Right ventricle myocardium superior (tissue), 1 donor: ENCODE measurements around the gene YPEL5. TPM values are rescaled to one million over a fixed set of nuclear protein-coding genes. Genes with fewer than 3 reads are reported as not detected.

Source experiments
- ATAC-seq: fragments of 200-7000 bp; cut with Tn5 transposase; one replicate; pipeline ENCODE4 v1.9.1; 2020; ENCODE audit warnings: mild to moderate bottlenecking; ENCODE audit not compliant: poor library complexity
- DNase-seq: peaks from one replicate; pipeline ENCODE4 v3.0.0-alpha.2; 2020
- intact Hi-C: fragments of 100-400 bp; cut with DNase I; formaldehyde crosslinking; loops from one replicate; pipeline ENCODE4 v1.11.2; 2022
- total RNA-seq: library from RNA; stranded (reverse); fragmentation: NEBNext Ultra II Directional; extraction: Animal tissue kit (Norgen Biotek cat#: 25700); gene quantifications from one replicate; pipeline ENCODE4 v1.2.1, GENCODE V29; 2021
- donor health status: DM: no; HTN: yes; CAD: no; lungs with severe emphysema.

The YPEL5 gene
- total RNA-seq, 1 donor from 2014 or later = 61.9 TPM

DNA sequence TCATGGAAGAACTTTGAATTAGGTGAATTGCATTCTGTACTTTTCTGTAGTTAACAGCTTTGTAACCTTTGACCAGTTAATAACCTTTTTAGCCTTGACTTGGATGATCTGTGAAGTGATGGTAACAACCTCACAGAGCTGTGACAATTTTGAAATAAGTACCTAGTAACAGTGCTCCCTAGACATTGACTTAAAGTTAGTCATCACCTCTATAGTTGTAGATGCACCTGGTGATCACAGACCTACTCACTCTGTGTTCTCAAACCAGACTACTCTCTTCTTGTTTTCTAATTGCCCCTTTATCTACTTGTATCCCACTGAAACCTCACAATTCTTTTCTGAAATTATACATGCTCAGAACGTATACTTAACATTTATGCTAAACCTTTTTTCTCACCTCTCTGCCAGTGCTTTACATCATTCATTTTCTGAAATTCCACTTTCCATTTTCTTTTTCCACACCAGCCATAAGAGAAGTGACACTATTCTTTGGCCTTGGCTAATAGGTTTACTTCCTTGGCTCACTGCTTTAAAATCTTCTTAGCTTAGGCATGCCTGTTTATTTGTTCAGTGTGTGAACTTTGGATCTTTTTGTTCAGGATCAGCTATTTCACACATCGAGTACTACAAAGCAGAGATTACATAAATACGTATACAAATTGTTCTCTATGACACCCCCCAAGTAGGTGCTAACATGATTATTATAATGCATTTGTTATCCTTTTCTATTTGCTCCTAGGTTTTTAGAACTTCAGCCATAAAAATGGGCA lies 9.3 kb downstream of the YPEL5 start:
- DNase-seq = no peak
- no peak for ATAC-seq
- intact Hi-C loops = no loop called here

DNA sequence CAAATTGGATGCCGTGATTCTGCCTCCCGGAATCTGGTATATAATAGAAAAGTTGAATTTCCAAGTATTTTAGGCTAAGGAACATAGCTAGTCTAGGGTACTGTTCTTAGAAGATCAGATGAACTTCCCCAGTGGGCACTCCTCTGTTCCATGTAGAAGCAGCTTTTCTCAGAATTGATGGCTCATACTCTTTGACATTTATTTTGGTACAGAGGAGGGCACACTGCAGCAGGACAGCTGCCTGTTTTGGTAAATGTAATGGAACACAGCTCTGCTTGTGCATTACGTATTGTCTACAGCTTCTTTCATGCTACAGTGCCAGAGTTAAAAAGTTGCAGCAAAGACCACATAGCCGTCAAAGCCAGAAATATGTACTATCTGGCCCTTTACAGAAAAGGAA lies 10.8 kb downstream of the YPEL5 start:
- intact Hi-C loops = no loop called here
- DNase-seq (no peak), ATAC-seq (no peak)

DNA sequence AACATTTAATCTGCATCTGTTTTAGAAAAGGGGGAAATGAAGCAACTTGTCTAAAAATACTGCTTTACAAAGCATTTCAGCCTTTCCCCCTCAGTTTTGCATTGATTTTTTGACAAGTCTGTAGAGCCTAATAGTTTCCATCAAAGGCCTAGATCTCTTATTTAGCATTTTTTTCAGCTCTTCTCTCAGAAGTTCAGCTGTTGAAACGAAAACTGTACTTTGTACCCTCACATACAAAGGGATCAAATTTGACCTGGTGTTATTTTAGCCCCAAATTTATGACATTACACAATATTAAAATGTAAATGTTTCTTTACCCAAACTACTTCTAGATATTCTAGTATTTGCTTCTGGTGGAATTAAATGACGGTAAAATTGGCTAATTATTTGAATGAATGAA lies 13.0 kb downstream of the YPEL5 start:
- ATAC-seq (no peak), DNase-seq (no peak)
- intact Hi-C loops = no loop called here

DNA sequence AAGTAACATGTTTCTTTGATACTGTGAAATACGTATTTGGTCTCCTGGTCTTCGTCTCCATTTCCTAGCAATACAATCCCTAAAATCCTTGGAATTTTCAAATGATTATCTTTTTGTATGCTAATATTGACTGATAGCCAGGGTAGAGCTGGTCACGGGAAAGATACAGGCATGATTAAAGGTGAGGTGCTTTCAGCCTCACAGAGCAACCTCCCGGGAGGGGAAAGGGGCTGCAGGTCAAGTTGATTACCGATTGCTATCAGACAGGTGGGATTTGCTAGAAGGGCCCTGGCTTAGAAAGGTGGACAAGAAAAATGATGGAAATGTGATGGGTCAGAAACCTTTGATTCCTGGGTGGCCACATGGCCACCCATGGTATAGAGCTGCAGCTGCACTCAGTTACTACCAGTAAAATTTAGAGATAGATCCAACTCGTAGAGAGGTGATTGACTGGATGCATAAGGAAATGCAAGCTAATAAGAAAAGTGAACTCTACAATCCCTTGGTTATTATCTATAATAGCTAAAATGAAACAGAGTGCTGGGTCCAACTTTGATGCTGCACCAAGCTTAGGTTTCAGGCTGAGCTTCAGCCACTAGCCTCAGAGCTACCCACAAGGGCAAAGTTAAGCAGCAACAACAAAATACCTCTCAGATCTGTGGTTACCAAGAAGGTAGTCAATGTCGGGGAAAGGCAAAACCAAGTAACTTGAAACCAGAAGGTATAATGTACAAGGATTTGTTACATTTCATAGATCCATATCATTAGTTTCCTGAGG lies 15.3 kb downstream of the YPEL5 start:
- intact Hi-C loops = no loop called here

DNA sequence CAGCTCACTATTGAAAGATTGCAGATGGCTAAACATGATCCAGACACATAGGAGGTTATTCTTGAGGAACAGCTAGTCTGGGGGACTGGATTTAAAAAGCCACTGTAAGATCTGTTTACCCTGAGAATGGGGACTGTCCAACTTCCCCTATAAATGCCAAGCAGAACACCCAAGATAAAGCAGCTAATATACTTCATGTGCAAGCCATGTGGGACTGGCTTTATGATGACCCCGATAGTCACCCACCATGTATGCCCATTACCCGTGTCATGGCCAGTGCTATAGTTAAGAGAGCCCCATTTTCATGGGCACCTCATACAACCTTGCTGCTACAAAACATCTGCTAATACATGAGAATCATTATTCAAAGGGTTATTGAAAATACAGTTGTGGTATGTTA lies 16.0 kb downstream of the YPEL5 start:
- intact Hi-C loops = no loop called here
- no peak for ATAC-seq
- DNase-seq = no peak

More for the DNA sequence above, 15.3 kb downstream of the YPEL5 start:
- ATAC-seq (no peak), DNase-seq (no peak)

DNA sequence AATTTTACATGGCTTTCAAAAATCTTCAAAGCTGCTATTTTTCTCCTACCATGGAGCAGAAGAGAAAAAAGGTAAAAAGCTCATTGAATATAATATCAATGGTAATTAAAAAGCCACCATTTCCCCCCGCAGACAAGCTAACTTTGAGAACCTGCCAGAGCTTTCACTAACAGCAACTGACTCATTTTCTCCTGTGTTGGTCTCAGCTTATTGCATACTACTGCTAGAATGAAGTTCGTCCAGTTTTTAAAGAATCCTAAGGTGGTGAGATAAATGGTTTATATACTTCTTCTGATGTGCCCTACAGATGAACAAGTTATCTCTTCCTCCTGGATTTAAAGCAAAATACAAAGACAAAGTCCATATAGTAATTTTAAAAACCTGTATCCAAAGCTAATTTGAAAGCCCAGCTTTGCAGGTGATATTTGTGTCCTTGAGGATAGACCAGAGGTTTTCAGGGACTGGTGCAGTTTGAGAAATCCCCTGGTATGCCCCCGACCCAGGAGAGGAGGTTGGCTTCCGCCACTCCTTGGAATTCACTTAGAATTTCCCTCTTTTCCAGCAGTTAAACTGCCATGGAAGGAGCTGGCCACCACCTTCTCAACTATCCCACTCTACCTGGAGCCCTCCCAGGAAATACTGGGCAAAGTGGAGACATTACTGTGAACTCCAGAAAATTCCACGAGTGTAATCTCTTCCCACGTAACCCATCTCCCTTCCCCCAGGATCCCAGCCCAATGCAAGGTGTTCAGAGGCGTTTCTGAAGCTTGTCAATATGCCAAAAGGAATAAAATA lies 17.5 kb downstream of the YPEL5 start:
- ATAC-seq (no peak), DNase-seq (no peak)
- intact Hi-C loops = no loop called here

DNA sequence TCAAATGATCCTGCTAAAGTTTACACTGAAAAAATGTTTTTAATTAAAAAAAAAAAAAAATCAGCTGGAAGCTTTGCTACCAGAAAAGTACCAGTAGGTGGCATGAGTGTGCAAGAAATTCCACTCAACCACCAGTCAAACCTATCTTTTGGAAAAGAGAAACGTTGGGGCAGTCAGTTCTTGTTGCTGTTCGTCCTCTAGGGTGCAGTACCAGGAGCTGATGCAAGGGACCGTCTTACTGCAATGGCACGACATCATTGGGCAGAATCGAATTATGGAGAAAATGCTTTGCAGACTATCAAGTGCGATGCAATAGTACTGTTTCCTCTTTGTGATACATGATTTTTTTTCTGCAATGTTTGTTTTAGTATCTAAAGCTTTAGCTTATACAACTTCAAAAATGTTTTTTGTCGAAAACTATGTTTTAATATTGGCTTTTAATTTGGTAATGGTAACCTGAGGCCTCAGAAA lies 18.3 kb downstream of the YPEL5 start:
- ATAC-seq (peak; percentile 86), DNase-seq (no peak)
- intact Hi-C loops = loop anchor here (5.0 kb wide), 1 partner anchor 542 kb away; no protein-coding TSS in a partner anchor

DNA sequence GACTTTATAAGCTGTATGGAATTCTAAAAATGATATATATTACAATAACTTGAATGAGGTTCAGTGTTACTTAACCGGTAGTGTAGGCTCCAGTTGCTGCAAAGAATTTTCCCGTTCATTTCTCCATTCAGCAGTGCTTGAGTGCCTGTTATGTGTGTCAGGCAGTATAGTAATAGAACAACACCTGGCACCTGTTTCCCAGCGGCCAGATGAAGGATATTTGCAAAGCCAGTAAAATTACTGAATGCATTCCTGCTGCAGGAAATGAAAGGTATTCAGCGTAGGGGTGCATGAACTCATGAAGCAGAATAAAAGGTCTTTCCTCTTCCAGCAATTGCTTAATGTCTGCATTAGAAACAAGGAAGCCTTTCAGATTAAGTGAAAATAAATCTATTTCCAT lies 18.8 kb downstream of the YPEL5 start:
- DNase-seq (no peak), ATAC-seq (no peak)
- intact Hi-C loops = loop anchor here (5.0 kb wide), 1 partner anchor 542 kb away; no protein-coding TSS in a partner anchor

DNA sequence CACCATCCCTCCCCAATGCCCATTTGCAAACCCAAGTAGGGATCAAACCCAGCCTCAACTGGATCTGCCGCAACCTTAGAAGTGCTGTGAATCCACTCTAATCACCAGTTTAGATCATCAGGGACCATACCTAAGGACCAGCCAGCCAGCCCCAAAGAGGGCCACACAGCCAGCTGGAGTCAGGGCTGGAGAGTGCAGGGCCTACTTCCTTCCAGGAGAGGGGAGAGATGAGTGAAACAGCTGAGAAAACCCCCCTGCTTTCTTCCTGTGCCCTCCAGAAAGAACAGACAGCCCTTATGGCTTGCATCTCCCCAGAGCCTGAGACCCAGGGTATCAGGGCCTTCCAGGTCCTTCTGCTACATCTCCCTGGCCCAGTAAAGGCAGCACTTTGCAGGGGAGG lies 25.8 kb downstream of the YPEL5 start:
- ATAC-seq = no peak
- intact Hi-C loops = no loop called here
- no peak for DNase-seq

DNA sequence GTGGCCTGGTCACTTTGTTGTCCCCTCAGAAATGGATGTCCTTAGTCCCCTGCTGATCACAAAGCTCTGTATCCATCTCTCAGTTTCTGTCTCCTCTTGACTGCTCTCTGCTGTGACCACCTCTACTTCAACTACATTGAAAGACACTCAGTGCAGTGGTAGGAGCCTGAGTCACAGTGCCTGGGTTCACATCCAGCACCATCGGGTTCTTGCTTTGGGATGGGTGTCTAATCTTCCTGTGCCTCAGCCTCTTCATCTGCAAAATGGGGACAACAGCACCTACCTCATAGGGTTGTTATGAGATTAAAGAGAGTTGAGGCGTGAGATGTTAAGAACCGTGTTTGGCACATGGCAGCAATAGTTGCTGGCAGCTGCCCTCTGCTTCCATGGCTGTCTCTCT lies 30.6 kb downstream of the YPEL5 start:
- DNase-seq (no peak), ATAC-seq (no peak)
- intact Hi-C loops = no loop called here

DNA sequence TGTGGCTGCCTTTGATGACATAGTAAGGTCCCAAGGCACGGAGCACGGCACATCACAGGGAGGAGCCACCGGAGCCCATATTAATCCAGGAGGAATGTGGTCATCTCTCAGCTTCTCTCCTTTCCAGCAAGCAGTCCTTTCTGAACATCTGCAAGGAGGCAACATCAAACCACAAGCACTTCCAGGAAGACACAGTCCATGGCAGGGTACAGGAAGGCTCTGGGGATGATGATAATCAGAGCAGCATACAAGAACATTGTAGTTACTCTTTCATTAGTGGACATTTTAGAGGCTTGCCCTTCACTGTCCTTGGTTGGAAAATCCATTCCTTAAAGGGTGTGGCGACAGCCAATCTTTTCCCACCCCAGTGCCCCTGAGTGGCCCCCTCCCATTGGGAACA lies 31.1 kb downstream of the YPEL5 start:
- DNase-seq (no peak), ATAC-seq (no peak)
- intact Hi-C loops = no loop called here

DNA sequence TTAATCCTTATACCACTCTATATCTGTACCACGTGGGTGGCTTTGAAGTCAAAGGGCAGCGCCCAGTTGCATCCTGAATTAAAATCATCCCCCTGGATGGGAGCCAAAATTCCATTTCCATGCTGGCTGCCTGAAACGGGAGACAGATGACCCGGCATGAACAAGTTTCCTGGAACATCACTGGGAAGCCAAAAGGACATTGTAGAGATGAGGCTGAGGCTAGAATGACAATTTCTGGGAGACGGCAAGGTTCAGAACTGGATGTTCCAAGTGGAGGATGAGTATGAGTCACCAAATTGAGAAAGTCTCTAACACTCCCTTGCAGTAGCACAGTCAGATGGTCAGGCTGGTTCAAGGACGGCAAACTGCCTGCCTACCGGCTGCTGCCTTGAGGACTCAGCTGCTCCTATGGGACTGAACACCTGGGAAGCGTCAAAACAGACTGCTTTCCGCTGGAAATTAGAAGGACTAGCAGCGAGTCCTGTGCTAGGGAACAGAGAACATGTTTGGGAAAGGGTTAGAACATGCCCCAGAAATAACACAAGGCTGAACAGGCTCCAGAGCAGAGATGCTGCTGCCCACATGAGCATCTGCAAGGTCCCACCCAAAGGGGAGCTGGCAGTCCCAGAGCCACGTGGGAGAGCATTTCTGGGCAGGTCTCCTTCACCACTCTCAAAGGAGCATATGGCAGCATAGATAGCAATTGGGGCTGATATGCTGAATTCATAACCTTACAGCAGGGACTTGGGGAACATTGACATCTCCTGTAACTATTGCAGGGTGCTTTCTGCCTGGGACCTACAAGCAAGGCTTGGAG lies 32.0 kb downstream of the YPEL5 start:
- no peak for DNase-seq
- intact Hi-C loops = no loop called here
- ATAC-seq = peak; percentile 72

DNA sequence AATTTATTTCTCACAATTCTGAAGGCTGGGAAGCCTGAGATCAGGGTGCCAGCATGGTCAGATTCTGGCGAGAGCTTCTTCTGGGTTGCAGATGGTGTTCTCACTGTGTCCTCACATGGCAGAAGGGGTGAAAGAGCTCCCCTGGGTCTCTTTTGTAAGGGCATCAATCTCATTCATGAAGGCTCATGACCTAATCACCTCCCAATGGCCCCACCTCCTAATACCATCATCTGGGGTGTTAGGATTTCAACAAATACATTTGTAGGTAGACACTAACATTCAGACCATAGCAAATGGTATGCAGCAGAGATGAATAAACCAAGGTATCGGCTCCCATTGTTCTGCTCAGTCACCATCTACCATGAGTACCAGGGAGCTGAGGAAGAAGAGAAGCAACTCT lies 32.7 kb downstream of the YPEL5 start:
- ATAC-seq (no peak), DNase-seq (no peak)
- intact Hi-C loops = no loop called here

DNA sequence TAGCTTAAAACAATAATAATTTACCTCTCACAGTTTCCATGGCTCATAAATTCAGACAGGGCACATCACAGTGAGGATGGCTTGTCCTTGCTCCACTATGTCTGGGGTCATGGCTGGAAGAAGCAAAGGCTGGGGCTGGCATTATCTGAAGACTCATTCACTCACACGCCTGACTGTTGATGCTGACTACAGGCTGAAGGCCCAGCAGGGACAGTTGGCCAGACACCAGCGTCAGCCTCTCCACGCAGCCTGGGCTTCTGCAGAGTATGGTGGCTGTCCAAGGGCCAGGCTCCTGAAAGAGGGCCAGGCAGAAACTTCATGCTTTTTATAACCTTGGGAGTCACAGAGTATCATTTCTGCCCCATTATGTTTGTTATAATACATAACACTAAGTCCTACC lies 33.4 kb downstream of the YPEL5 start:
- intact Hi-C loops = no loop called here
- ATAC-seq (peak; percentile 93), DNase-seq (peak; percentile 82)

DNA sequence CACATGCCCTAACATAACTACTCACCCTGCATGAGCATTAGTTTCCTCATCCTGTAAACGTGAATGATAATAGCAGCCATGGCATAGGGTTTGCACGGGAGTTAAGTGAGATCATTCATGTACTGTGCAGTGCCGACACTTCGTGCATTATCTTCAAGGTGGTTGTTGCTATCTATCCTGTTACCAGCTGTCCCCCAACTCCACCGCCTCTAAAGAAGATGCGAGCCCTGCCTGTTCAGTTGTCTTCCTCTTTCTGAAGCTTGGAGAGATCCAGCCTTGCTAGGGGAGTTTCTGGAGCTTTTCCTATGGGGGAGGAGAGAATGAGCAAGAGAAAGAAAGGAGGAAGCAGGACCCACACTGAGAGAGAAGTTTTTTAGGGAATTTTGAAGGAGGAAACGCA lies 34.4 kb downstream of the YPEL5 start:
- DNase-seq = no peak
- intact Hi-C loops = no loop called here
- ATAC-seq = no peak

DNA sequence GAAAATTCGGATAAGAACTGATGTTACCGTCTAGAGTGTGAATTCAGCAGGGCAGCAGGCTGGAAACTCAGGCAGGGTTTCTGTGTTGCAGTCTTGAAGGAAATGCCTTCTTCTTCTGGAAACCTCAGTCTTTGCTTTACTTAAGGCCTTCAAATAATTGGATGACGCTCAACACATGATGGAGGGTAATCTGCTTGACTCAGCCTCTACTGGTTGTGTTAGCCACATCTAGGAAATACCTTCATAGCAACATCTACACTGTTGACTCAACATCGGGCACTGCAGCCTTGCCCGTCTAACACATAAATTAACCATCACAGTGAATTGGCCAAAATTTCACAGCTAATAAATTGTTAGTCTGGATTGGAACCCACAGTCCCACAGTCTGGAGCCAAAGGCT lies 37.2 kb downstream of the YPEL5 start:
- intact Hi-C loops = no loop called here
- ATAC-seq (no peak), DNase-seq (no peak)

DNA sequence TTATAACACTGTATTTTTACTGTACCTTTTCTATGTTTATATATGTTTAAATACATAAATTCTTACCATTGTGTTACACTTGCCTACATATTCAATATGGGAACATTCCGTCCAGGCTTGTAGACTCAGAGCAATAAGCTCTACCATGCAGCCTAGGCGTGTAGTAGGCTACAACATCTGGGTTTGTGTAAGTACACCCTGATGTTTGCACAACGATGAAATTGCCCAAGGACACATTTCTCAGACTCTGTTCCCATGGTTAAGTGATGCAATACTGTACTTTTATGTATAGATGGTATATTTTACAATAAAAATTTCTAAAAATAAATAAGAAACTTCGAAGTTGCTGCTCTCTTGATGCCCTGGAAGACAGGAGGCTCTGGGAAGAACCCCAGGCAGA lies 38.4 kb downstream of the YPEL5 start:
- DNase-seq (no peak), ATAC-seq (no peak)
- intact Hi-C loops = no loop called here

DNA sequence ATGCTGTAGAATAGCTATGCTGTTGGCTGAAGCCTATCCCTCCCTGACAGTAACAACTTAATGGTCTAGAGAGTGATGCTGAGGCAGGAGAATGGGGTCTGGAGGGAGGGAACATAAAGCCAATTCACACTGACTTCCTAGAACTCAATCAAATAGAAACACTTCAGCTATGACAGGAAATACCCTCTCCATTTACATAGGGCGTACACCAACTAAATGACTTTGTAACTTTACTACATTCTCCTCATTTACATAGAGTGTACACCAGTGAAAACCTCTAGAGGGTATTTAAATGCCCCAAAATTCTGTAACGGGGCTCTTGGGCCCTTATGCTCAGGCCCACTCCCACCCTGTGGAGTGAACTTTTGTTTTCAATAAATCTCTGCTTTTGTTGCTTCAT lies 41.5 kb downstream of the YPEL5 start:
- intact Hi-C loops = no loop called here
- ATAC-seq (no peak), DNase-seq (no peak)

DNA sequence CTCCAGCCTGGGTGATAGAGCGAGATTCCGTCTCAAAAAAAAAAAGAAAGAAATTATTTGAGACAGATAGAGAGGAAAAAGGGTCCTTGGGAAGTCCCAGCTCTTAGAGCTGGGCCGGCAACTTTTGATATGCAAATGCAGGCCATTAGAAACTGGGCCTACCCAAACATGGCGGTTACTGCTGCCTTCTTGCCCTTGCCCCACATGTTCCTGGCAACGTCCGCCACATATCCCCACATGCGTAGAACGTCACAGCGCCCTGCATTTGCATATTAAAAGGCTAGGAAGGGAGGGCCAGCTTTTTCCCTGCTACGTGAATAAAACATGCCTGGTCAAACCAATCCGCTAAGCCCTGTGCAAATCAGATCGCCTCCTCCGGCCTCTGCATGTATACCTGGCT lies 43.8 kb downstream of the YPEL5 start:
- no peak for ATAC-seq
- intact Hi-C loops = no loop called here
- no peak for DNase-seq
